ENCODE results near the gene PRR23B. TPM values are rescaled to one million over a fixed set of nuclear protein-coding genes. Genes with fewer than 3 reads are reported as not detected.
"Not testable (repeated sequence)": the region's sequence is repeated elsewhere in the genome, so short reads cannot be mapped to it uniquely, and the experiment has no call there.

PRR23B gene
- total and polyA plus RNA-seq, 8 donors = not detected

DNA sequence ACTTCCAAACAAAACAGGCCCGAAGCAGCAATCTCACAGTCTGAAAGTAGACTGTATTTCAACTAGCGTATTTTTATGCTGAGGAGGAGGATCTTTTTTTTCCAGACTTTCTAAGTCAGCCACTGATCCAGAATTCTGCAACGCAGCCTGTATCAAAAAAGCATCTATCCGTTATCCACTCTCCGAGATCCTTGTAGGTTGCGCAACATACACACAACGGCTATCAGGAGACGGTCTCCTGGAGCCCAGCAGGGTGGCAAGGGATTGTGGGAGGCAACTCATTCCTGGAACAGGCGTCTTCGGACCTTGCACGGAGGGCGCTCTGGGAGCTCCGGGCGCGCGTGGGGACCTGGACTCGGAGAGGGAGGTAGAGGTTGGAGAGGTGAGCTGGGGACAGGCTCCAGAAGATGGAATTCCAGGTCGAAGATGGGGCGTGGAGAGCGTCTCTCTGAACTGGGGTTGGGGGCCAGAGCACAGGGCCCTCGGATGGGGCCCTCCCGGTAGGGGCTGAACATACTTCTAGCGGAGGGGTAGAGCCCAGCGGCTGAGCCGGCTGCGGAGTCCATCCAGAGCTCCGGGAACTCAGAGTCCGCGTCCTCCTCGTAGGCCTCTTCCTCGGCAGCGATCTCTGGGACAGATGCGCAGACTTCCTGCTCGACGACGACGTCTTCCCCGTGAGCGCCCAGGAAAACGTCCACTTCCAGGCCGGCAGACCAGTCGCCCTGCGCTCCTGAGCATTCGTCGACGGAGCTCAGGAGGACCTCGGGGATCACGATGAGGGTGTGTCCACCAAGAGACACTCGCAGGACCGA is 23.0 kb upstream of the PRR23B start:
- Histone ChIP-seq H3K4me3 (no peak overlapping the region), H3K27ac (no peak overlapping the region), H3K9me3 (no peaks in the 10 kb centered on the region), H3K4me1 (no peaks in the 10 kb centered on the region), H3K27me3 (peaks cover 0 to 3% (median 0%) of the 10 kb centered on the region in 4 donors), H3K36me3 (no peaks in the 10 kb centered on the region)
- FAIRE-seq (no peak), DNase-seq (peak in 1 of 6 donors; percentile 52), ATAC-seq (no peak)
- 70 to 72% methylated on average over 50 of the region's 50 CpGs for WGBS, 2 donors
- no peak for TF ChIP-seq CTCF (IDR thresholded peaks at IDR 0.05)
- intact Hi-C loops (cut with DNase I) = no loop called here

DNA sequence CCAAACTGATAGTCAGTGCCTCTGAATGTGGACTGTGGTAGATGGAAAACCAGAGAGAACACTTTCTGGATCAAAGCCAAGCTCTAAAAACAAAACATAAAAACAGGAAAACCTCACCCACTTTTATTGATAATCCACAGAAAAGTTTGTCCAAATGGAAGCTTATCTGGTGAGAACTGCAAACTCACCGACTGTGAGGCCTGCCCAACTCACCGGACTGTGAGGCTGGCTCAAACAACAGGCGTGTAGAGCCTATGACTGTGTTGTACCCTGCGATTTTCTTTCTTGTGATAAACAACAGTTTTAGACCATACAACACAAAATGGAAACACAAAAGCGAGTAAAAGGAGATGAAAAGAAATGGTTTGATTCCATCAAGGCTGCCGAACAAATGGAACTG is 16.8 kb upstream of the PRR23B start:
- no peak for FAIRE-seq
- Histone ChIP-seq H3K9me3 (no peaks in the 10 kb centered on the region), H3K4me1 (no peaks in the 10 kb centered on the region), H3K4me3 (no peak overlapping the region), H3K27ac (no peak overlapping the region), H3K27me3 (no peaks in the 10 kb centered on the region), H3K36me3 (no peaks in the 10 kb centered on the region)
- 85% methylated on average over 6 of the region's 6 CpGs for WGBS, 2 donors
- DNase-seq = no peak
- no peak for TF ChIP-seq CTCF (IDR thresholded peaks at IDR 0.05)
- ATAC-seq = no peak
- intact Hi-C loops (cut with DNase I) = no loop called here

- H3K4me1 ChIP-seq = no peaks in the 10 kb centered on the region
- WGBS, 2 donors = 71 to 78% methylated on average over 2 of the region's 2 CpGs
- no peaks in the 10 kb centered on the region for H3K9me3 ChIP-seq
- H3K27ac ChIP-seq = no peak overlapping the region
- ATAC-seq = no peak
- H3K27me3 ChIP-seq = no peaks in the 10 kb centered on the region
- intact Hi-C loops (cut with DNase I) = no loop called here
- TF ChIP-seq CTCF (IDR thresholded peaks at IDR 0.05) = no peak
- no peak for DNase-seq
- FAIRE-seq = no peak
- H3K36me3 ChIP-seq = no peaks in the 10 kb centered on the region
- no peak overlapping the region for H3K4me3 ChIP-seq
These were observed 11.7 kb upstream of the PRR23B start for GRCh38 chr3:139032326-139033002.

GRCh38 chr3:139030576-139030975 is 9.8 kb upstream of the PRR23B start:
- intact Hi-C loops (cut with DNase I); DNase-seq; H3K4me1 ChIP-seq; H3K4me3 ChIP-seq; H3K36me3 ChIP-seq; H3K9me3 ChIP-seq; H3K27me3 ChIP-seq; ATAC-seq; H3K27ac ChIP-seq; FAIRE-seq: not testable (repeated sequence)

GRCh38 chr3:139024968-139025367 is 4.2 kb upstream of the PRR23B start:
- no peaks in the 10 kb centered on the region for H3K9me3 ChIP-seq
- DNase-seq (no peak), FAIRE-seq (no peak), ATAC-seq (no peak)
- no peak overlapping the region for H3K27ac ChIP-seq
- intact Hi-C loops (cut with DNase I) = no loop called here
- WGBS, 2 donors = 80 to 86% methylated on average over 2 of the region's 2 CpGs
- no peak for TF ChIP-seq CTCF (IDR thresholded peaks at IDR 0.05)
- H3K4me3 ChIP-seq = no peak overlapping the region
- H3K36me3 ChIP-seq = no peaks in the 10 kb centered on the region
- no peaks in the 10 kb centered on the region for H3K27me3 ChIP-seq
- no peaks in the 10 kb centered on the region for H3K4me1 ChIP-seq
